NCI-H524 (cell line): ENCODE data around the gene MTOR.
"Not testable (repeated sequence)": the region's sequence is repeated elsewhere in the genome, so short reads cannot be mapped to it uniquely, and the experiment has no call there.

Source experiments
- DNase-seq, 2 experiments: peaks; one replicate each; lab custom pipeline; 2025; lab: John Stamatoyannopoulos, UW

MTOR gene

DNA sequence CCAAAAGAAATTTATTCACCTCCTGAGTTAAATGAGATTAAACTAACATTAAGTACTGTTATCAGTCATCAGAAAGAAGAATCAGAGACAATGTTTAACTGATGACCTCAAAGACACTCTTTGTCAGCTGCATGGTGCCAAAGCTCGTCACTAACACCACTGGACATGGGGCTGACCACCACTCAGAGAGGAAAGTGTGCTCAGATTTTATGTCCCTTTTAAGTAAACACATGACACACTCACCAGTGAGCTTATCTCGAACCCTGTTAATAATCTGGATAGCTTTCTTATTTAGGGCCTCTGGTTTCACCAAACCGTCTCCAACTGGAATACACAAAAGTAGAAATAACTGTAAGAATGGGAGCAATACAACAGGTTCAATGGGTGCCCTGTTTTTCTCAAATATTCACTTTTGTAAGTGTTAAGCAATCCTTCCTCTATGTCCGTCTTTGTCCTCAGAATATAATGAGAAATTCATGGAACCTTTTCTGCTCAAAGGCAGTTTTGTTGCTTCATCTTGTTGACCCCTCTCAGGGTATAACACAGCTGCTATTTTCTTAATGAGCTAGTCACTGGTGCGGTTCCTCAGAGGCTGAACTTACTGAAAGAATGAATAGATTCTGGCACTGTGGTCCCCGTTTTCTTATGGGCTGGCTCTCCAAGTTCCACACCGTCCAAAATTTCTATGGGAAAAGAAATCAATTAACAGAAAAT is 153.1 kb downstream of the MTOR start:
- no peak for DNase-seq

- DNase-seq: no peak
Measured at GRCh38 chr1:11107599-11107998, 154.8 kb downstream of the MTOR start.

GRCh38 chr1:11105586-11105985 is 156.8 kb downstream of the MTOR start:
- DNase-seq: no peak

GRCh38 chr1:11101347-11101746 is 161.0 kb downstream of the MTOR start:
- no peak for DNase-seq

- not testable (repeated sequence) for DNase-seq
Measured at GRCh38 chr1:11100806-11101205, 161.5 kb downstream of the MTOR start.

DNA sequence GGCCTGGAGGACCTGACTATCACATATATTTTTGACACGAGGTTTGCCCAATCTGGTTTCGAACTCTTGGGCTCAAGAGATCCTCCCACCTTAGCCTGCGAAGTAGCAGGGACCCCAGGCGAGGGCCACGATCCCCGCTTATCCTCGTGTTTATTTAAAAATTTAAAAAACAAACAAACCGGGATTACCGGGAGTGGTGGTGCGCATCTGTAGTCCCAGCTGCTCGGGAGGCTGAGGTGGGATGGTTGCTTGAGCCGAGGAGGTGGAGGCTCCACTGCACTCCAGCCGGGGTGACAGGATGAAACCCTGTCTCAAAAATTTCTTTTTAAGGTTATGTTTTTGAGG is 162.2 kb downstream of the MTOR start:
- no peak for DNase-seq

DNA sequence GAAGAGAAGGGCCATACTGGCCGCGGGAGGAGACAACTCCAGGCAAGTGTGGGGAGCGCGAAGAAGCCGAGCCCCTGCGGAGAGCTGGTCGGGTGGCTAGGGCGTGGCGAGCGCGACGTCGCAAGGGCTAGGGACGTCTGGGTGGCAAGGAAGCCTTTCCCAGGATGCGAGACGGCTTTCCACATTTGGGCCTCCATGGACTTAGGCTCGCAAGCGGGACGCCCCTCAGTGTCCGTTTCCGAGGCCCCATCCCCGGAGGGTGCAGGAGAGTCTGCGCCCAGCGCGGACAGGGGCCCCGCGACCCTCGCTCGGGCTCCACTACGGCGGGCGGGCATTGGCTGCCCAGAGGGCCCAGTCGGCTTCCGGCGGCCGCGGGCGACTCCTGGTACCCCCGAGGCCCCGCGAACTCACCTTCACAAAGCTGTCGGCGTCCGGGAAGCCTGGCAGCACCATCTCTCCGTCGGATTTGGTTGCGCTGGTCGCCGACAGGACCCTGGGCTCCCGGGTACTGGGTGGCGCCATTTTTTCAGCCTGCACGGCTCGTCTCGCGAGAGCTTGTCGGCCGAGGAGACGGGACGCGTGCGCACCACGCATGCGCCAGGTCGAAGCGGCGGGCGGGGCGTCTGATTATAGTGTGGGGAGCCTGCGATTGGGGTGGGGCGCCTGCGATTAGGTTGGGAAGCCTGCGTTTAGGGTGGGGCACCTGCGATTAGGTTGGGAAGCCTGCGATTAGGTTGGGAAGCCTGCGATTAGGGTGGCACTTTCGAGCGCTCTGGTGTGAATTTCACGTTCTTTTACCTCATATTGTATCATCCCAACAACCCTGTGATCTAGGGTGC is 162.8 kb downstream of the MTOR start, which contains the start of gene EXOSC10:
Gene EXOSC10 (minus strand): TSS at position 560 of the 839 bp plus-strand sequence. CDS start 38 bp downstream, at position 522.
- peak; percentile 73 to 87 for DNase-seq

DNA sequence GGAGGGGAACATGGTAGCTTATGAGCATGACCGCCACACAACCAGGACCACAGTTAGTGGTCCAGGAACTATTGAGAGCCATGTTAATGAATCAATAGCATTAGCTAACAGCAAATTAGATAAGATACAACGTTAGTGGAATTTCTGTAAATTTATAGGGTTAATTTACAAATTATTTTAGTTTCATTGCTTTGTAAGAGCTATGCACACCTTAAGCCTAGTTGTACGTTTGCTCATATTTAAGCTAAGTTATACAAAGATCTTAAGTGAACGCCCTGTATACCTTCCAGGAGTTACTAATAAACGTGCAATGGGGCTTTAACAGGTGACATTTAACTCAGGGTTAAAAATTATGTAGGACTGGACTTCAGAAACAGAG is 163.4 kb downstream of the MTOR start:
- DNase-seq: no peak

DNA sequence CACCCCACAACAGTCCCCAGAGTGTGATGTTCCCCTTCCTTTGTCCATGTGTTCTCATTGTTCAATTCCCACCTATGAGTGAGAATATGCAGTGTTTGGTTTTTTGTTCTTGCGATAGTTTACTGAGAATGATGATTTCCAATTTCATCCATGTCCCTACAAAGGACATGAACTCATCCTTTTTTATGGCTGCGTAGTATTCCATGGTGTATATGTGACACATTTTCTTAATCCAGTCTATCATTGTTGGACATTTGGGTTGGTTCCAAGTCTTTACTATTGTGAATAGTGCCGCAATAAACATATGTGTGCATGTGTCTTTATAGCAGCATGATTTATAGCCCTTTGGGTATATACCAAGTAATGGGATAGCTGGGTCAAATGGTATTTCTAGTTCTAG is 178.6 kb downstream of the MTOR start:
- DNase-seq: not testable (repeated sequence)

- no peak for DNase-seq
Measured at GRCh38 chr1:11080931-11081330, 181.4 kb downstream of the MTOR start.

DNA sequence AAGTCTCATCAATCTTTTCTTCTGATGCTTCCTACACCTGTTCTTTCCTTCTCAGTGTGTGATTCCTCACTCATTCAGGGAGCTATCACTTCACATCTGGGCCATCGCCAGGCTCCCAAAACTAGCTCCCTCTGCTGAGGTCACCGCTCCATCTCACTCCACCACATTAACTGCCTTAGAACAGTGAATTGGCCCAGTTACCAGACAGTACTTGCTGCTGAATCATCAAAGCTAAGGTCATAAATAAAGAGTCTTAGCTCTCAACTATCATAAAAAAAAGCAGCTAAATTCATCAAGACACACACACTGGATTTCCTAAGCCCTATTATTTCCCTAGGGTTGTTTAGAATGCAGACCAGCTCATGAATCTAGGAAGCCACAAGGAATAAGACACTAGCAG is 183.7 kb downstream of the MTOR start:
- no peak for DNase-seq

DNA sequence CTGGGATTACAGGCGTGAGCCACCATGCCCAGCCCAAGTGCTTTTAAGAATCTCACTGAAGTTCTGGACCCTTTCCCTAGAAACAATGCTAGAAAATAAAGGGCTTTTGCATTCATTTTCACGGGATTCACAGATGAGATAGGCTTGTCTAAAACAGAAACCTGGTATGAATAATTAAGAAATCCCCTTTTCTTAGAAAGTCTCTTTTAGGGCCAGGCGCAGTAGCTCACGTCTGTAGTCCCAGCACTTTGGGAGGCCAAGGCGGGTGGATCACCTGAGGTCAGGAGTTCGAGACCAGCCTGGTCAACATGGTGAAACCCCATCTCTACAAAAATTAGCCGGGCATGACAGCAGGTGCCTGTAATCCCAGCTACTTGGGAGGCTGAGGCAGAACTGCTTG is 189.0 kb downstream of the MTOR start:
- not testable (repeated sequence) for DNase-seq

GRCh38 chr1:11072216-11072917 is 190.0 kb downstream of the MTOR start:
- no peak for DNase-seq

GRCh38 chr1:11071463-11072215 is 190.7 kb downstream of the MTOR start:
- no peak for DNase-seq

GRCh38 chr1:11070876-11071275 is 191.5 kb downstream of the MTOR start:
- DNase-seq: no peak

DNA sequence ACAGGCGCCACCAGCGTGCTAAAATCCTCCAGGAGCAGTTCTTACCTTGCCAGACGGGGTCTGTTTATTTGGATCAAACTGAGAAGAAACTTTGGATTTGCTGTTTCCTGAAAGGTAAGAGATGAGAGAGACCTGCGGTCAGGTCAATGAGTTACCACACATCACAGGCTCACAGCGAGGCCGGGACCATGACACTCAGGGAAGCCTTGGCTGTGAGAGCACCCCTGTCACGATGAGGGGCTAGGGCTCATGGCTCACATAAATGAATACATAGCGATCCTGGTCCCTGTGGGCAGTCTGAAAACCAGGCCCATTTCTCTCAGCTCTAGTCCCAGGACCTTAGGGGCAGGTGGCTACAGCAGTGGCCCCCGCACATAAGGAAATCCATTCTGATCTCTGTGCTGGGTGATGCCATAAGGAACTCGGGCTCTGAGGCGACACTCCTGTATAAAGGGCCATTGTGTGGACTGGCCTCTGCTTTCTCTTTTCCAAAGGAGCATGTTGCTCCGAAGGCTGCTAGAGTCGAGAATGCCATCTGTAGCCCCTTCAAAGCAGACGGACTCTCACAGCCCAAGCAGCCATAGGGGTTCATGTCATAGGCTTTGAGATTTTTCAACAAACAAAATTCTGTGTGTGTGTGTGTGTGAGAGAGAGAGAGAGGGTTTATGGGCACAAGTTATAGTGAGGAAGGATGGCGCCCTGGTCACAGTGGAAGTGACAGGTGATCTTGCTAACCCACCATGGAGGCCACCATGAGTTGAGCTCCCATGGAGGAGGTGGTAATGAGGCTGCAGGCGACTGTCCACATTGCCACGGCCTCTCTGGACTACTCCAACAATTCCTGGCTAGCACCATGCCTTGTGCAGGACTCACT is 193.5 kb downstream of the MTOR start:
- no peak for DNase-seq

- DNase-seq: no peak
Measured at GRCh38 chr1:11067716-11068599, 194.4 kb downstream of the MTOR start.

DNA sequence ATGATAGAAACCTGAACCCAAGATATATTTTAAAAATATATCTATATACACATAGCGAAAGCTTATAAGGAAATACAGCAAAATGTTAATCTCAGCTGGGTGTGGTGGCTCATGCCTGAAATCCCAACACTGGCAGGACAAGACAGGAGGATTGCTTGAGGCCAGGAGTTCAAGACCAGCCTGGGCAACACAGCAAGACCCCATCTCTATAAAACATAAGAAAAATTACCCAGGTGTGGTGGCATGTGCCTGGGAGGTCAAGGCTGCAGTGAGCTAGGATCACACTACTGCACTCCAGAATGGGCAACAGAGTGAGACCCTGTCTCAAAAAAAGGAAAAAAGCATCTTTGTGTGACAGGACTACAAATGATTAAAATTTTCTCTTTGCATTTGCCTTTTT is 196.6 kb downstream of the MTOR start:
- DNase-seq: no peak

GRCh38 chr1:11064942-11065341 is 197.4 kb downstream of the MTOR start:
- no peak for DNase-seq

GRCh38 chr1:11063937-11064537 is 198.3 kb downstream of the MTOR start:
- DNase-seq: peak in 1 of 2 experiments; percentile 51
